NCI-H748 treated with DMSO at 0.1 percent for 48 hours (cell line): ENCODE measurements around the gene ADAMTS17.
"Not testable (repeated sequence)": the region's sequence is repeated elsewhere in the genome, so short reads cannot be mapped to it uniquely, and the experiment has no call there.

Experiments used
- DNase-seq: peaks from one replicate; lab custom pipeline; 2025; lab: John Stamatoyannopoulos, UW

The ADAMTS17 gene

DNA sequence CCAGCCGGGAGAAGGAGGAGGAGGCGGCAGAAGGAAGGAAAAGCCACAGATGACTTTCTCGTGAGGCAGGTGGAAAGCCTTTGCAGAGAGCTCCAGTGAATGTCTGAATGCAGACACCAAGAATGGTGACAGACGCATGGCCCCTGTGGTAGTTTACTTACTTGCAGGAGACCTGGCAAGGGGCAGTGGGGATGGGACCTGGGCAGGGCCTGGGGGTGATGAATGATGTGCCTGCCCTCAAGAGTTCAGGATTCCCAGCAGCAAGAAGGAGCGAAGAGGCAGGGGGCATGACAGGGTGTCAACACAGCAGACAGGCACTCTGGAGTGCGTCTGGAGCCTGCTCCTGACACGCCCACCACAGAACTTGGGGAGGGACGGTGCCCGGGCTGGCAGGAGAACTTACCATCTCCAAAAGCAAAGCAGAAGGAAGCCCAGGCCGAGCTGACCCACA lies 348.1 kb downstream of the ADAMTS17 start:
- no peak for DNase-seq

DNA sequence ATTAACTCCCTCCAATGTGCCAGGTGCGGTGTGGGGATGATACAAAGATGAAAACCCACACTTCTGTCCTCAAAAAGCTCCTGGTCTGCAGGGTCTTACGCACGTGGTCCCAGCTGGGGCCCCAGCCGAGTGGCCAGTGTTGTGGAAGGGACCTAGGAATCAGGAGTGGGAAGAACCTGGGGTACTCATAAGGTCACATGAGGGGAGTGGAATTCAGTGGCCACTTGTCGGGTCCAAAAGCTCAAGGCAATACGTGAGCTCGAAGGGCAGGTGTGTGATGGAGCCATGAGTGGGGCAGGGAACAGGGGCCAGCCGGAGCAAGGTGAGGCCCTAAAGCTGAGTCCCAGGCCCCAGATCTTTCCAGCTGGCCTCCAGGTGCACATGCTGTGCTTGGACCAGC lies 348.5 kb downstream of the ADAMTS17 start:
- DNase-seq, result no peak

DNA sequence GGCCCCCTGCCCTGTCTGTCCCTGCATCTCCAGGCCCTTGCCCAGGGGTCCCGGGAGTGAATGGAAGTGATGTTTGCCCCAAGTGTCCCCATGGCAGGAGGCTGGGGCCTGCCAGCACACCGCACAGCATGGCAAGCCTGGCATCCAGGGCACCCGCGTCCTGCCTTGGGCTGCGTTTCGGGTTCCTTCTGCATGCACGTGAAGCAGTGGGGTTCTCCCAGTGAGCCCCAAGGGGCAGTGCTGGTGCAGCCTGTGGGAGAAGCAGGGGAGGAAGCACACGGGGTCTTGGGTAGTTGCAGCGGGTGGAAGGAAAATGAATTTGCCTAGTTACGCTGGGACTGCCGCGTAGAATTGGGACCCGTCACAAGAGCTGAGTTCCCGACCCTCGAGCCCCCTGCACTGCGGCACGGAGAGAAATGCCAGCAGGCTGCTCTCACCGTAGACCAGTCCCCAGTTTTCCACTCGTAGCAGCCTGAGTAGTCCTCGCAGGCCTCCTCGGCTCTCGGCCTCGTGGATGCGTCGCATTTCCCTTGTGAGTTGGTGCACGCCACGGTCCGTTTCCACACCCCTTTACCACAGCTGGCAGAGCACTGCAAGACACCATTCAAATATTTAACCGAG lies 349.1 kb downstream of the ADAMTS17 start:
- DNase-seq, result no peak

DNA sequence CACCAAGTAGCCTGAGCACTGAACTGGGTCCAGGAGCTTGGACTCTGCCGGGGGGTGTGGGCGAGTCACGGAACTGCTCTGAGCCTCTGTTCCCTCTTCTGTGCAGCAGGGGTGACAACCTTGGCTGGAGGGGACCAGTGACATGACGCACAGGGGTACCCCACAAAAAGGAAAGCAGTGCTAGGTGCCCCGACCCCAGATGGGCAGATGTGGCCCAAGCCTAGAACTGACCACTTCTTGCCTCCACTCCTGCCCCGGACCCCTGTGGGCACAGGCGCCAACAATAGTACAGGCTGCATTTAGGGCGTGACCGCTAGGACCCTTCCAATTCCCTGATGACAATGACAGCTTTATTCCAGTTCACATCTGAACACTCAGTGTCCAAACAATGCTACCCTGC lies 352.7 kb downstream of the ADAMTS17 start:
- DNase-seq, result no peak

DNA sequence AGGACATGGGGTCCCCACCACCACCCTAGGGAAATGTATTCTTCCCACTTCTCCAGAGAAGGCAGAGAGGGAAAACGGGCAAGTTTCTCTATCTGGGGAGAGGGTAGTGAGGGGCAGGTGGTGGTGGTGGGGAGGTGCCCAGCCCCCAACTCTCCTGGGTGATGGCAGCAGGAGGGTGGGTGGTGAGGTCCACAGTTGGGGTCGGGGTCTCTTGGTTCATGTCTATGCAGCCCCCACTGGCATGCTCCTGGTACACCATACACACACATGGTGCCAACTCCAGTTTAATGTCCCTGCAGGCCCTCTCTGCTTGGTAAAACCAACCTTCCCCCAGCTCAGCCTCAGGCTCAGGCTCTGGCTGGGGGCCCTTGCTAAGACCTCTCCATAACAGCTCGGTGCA lies 354.1 kb downstream of the ADAMTS17 start:
- DNase-seq, result no peak

DNA sequence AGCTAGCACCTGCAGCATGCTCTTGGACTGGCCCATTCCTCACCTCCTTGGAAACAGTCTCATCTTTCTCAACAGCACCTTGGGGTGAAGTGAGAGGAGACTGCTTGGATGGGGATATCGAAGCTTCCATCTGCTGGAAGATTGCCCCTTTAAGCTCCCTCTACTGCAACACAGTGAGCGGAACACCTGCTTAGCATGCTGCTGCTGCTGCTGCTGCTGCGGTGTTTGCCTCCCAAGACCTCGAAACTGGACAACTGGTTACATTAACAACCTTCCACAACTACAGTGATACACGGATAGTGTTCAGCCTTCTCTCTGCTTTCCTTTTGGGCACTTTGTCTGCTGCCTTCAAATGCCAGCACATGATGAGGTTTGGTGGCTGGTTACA lies 354.7 kb downstream of the ADAMTS17 start:
- DNase-seq, result no peak

DNA sequence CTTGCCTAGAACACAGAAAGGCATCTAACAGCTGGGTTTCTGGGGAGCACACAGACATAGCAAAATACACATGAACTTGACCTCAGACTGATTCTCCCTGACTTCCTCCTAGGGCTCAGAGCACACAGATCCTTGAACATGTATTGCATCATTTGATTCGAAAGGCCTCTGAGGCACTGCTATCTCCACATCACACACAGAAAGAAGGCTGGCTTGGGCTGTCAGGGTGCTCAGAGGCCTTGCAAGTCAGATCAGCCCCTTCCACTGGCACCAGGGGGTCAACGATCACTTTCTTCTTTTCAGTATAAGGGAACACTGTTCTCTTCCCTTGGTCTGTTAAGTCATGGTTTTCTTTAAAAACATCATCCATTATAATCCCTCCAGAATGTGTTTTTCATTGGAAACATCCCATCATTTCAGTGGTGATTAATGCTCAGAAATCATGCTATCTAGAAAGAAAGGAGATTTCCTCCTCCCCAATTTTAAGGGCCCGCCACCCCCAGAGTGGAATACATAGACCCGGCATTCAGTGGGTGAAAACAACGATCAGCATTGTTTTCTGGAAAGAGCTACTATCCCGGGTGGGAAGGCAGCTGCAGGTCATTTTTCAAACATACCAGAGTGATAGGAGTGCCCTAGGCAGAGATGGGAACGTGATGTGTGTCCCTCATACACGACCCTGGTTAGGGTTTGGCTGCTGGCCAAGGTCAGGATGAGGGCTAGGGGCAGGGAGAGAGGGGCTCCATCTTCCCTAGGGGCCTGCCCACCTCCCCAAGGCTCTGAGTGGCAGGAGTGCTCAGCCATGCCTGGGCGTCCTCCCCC lies 355.3 kb downstream of the ADAMTS17 start:
- DNase-seq, result no peak

DNA sequence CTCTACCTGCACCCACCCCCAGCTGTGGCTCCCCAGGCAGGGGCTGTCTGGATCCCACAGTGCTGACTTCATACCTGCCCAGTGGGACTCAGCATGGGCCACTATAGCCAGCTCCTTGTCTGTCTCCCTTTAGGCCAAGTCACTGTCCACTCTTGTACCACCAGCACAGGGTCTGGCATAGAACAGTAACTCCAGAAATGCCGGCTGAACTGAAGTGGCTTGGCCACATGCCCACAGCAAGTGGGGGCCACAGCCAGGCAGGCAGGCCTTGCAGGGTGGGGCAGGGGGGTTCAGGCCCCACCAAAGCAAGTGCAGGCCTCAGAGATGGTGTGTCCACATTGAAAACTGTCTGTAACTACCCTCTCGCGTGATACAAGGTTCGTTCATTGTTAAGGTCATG lies 355.9 kb downstream of the ADAMTS17 start:
- no peak for DNase-seq

DNA sequence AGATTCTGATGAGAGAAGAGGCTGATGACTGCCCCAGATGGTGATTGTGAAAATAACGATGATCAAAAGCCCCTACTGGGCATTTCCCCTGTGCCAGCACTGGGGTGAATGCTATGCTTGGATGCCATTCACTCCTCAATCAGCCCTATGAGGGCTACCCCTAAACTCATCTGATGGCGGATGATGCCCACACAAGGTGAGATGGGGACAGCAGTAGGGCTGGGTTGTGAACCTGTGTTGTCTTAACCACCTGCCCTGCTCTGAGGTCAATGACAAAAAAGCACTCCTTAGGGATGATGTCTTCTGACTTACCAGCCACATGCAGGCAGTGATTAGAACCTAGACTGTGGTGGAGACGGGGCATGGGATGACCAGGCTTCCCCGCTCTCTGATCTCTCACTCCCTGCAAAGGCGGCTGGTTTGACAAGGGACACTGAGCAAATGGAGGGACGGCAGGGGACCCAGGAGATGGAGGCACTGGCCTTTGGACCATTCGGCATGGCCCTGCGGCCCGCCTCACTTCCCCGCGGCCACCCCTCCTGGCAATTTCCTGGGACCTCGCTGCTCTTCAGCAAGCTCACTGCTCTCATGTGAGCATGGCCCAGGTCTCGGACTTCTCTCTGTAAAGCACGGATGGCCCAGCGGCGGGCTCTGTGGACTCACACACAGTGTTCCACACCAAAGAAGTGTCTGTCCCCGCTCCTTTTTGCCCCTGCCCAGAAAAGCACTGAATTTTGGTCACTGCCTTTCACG lies 357.1 kb downstream of the ADAMTS17 start:
- DNase-seq, result no peak

DNA sequence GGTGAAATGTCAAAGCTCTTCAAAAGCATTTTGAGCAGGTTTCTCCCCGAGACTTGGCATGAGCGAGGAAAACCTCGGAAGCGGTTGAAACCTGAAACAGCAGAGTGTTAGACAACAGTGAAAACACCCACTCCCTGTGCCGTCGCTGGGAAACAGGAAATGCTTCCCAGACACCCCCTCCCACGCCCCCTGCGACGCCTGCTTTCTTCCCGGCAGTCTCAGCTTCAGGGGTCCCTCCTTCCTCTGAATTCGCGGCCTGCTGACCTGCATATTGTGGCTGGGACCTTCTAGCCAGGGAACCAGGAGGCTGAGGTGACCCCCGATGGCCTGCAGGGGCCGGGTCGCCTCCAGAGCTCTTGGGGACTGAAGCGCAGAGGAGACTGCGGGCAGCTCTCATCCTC lies 357.9 kb downstream of the ADAMTS17 start:
- DNase-seq, result no peak

DNA sequence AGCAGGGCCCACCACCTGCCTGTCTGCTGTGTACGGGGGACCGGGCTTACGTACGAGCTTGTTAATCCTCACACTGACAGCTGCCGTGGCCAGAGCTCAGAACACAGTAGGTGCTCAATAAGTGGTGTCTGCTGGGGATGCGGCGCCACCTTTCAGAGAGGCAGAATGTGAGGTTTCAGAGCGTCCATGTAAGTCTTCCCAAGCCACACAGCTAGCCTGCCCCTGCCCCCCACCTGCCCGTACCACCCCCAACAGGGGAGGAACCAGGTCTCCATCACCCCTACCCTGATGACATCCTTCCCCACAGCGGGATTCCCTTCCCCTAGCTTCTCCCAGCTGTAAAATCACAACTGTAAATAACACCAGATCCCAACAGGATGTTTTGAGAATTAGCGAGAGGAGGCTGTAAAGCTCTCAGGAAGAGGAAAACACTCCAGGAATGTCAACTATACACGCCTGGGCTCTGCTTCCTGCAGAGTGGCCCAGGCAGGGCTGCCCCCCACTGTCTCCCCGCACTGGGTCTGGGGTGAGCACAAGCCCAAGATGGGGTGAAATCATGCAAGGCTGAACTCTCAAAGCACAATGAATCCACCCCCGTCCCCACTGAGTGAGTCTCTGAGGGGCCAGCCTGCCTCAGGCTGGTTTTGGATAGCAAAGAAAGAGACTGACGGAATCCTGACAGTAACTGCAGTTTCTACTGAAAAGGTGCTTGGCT lies 358.4 kb downstream of the ADAMTS17 start:
- DNase-seq, result no peak

DNA sequence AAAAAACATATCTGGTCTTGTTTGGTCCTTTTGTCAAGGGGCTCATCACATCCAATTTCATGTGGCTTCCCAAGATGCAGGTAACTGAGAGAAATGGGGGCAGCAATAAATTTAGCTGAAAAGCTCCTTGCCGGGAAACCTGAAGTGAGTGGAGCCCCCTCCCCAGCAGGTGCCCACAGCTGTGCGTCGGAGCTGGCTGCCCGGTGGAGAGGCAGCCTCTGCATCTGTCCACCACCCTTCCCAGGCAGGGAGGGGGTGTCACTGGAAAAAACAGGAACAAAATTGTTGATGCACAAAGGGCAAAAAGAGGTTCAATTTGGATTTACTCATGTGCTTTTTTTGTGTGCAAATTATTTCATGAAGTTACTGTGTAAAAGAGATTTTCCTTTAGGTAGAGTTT lies 359.1 kb downstream of the ADAMTS17 start:
- no peak for DNase-seq

DNA sequence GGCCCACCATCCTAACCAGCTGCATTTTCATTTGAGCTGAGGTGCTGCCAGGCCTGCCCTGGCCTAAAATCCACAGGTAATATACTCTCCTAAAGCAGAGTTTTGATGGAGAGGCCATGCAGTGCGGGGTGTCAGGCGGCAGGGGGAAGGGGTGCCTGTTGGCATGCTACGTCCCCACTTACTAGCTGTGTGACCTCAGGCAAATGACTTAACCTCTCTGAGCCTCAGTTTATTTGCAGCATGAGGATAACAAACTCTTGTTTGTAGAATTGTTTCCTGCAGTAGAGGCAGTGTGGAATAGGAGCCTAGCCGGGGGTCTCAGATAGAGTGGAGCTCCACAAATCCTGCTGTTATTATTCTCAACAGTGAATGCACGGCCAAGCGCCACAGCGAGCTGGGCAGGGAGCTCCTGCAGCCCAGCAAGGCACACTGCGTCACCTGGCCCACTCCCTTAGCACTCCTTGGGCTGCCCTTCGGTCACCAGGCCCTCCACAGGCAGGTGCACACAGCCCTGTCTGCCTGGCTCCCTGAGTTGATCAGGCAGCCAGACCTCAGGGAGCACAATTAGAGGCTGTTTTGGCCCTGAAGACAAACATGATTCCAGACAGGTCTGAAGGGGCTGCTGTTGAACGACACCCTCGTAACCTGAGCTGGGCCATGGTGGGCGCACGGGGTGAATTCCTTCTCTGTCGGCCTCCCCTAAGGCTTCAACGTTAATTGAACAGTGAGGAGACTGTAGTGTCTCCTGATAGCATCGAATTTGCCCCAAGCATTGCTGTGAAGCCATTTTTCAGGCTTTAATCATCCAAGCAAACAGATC lies 359.7 kb downstream of the ADAMTS17 start:
- DNase-seq, result no peak

DNA sequence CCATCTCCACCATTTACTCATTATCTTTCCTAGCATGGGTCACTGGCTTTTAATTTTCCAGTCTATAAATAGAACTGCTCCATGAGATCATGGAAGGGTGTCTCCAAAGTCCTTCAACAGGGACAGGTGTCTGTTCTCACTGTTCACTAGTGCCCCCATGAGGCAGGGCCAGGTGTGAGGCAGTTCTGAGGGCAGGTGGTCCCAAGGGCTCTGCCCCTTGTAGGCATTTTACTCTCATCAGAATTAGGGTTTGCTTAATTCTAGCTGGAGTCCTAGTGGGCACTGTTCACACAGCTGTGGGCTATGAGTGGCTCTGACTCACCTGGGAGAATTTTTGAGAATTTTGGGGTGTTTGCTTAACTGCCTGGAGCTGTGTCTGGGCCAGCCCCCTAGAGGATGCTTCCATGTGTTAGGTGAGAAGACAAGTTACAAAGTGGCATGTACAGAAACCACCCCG lies 360.6 kb downstream of the ADAMTS17 start:
- no peak for DNase-seq

DNA sequence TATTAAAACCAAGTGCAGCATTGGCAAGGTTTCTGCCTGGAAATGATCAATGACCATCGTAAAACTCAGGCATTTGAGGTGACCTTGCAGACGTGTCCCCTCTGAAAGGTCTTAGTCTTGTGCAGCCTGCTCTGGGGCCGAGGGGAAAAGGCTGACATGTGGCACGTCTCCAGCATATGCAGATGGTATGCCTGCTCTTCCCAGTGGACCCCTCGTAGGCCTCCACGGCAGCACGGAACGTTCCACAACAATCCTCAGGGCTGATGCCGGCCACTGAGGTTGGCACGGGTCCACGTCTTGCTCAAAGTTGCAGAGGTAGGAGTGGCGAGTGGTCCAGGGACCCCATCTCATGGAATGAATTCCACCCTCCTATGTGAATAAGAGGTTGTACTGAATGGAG lies 361.0 kb downstream of the ADAMTS17 start:
- DNase-seq, result no peak

DNA sequence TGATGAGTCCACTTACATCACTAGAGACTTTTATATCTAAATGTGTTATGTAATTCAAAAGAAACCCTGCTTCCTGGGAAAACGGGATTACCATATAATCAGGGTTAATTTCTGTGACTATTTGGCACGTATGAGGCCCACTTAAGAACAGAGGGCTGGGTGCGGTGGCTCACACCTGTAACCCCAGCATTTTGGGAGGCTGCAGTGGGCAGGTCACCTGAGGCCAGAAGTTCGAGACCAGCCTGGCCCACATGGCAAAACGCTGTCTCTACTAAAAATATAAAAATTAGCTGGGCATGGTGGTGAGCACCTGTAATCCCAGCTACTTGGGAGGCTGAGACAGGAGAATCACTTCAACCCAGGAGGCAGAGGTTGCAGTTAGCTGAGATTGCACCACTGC lies 361.9 kb downstream of the ADAMTS17 start:
- not testable (repeated sequence) for DNase-seq

DNA sequence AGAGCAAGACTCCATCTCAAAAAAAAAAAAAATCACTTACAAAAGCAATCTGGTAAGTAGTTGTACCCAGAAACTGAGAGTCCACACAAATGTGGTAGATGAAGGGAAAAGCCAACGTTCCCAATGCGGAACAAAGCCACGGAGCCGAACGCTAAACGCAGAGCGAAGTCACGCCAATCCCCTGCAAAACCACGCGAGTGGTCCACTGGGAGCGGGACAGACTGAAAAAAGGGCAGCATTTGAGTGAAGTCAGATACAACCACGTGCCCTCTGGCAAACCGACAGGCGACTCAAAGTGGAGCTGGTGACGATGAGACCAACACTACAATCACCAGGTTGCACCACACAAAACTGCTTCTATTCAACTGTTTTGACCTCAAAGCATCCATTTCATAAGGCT lies 362.4 kb downstream of the ADAMTS17 start:
- no peak for DNase-seq

DNA sequence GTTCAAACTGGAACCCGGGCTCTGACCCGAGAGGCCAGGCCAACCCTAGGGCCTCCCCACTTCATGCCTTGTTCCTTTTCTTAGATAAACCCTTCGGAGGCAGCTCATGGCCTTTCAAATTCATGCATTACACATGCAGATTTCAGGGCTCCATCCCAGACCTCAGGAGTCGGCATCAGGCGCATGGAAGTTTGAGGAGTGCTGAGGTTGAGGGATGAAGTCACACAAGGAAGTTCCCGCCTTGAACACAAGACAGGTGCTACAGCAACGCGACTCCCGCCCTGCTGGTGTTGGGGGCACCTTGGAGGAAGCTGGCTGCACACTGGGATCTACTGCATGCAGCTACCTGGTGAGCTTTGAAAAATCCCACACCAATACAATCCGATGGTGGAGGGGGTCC lies 363.3 kb downstream of the ADAMTS17 start:
- no peak for DNase-seq

DNA sequence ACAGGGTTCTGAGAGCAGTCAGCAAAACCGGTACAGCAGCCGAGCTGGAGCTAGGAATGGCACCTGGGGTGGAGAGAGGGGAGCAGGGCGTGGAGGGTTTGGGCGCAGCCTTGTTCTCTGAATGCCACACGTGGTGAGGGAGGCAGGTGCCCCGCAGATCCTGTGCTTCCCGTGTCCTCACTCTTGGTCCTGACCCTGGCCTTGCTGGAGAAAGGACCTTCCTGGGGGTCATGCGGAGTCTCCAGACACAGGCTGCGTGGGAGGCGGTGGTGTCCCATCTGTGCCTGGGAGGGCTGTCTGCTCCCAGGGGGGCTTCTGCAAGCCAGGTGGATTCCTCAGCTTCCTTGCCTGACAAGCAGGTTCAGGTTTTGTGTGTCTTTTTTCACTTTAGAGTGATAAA lies 363.8 kb downstream of the ADAMTS17 start:
- no peak for DNase-seq

DNA sequence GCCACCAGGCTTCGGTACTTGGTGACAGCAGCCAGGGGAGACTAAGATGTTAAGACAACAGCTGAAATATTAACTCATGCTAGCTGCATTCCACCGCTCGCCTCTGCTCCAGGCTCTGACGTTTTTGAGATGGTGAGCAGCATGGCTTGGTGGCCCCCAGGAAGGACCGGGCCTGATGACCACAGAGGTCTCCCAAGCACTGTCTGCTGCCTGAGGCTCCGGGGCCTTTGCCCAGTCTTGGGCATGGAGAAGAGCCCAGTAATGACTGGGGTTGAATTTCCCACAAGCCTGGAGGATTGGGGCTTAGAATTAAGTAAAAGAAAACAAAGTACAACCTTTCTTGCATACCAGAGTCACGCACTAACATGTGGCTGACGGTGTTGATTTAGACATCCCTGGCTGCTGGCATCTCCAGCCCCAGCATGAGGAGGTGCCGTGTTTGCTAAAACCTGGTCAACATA lies 364.9 kb downstream of the ADAMTS17 start:
- no peak for DNase-seq

DNA sequence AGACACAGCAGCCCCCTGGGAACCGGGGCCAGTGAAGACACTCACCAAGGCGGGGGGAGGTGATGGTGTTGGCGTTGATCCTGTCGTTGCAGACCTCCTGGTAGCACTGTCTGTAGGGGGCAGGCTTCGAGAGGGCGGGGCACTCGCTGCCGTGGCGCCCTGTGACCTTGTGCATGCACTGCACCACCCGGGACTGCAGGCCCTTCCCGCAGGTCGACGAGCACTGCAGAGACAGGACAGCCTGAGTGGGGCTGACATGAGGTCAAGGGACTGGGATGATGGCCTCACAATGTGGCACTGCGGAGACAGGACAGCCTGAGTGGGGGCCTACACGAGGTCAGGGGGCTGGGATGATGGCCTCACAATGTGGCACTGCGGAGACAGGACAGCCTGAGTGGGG lies 365.8 kb downstream of the ADAMTS17 start:
- DNase-seq, result no peak
